Measurements from ENCODE around the gene COPG2. TPM values are rescaled to one million over a fixed set of nuclear protein-coding genes. Genes with fewer than 3 reads are reported as not detected.

COPG2 gene
- total RNA-seq, 1 experiment from 2014 or later: 77.7 TPM

DNA sequence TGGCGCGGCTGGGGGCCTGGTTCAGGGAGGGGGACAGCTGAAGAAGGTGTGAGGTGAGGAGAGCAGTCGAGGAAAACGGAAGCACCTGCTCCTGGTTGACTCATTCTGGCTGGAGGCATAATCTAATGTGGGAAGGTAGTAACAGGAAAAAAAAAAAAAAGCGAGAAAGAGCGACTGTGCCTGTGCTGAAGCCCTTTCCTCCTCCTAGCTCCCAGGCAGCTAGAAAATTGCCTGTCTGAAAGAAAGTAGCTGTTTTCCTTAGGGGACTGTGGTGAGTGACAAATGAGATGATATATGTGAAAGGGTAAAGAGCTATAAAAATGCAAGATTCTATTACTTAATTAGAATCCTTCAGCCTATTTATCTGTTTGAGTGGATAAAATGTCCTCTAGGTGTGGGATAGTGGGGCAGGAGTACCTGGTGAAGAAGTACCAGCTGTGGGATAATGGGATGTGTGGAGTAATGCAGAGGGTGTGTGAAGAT, 181.6 kb downstream of the COPG2 start:
- Histone ChIP-seq H2BK120ac (ENCODE audit: low read depth, low read length, poor library complexity, severe bottlenecking) (no peak overlapping the region), H4K8ac (replicated peaks; ENCODE audit: insufficient read length, low read depth, low read length) (no peak overlapping the region), H4K91ac (ENCODE audit: insufficient read length, low read depth, low read length) (no peak overlapping the region), H2BK20ac (ENCODE audit: low read depth, low read length, poor library complexity, severe bottlenecking) (no peak overlapping the region), H2BK12ac (ENCODE audit: insufficient read length, low read depth, low read length) (no peak overlapping the region), H3K79me2 (ENCODE audit: insufficient read depth, low read length) (peaks cover 3% of the 10 kb centered on the region; the same call in 1 of the 2 replicates), H3K9me3 (ENCODE audit: control insufficient read depth, low read depth, low read length) (no peaks in the 10 kb centered on the region), H3K79me1 (ENCODE audit: insufficient read depth, low read depth, low read length, poor library complexity, severe bottlenecking) (no peaks in the 10 kb centered on the region), H2AFZ (ENCODE audit: low read length) (no peak overlapping the region), H3K4me1 (ENCODE audit: insufficient read depth, low read length) (peaks cover 6% of the 10 kb centered on the region; the same call in 1 of the 2 replicates), H2AK5ac (ENCODE audit: insufficient read length, low read length) (no peak overlapping the region), H3K27ac (ENCODE audit: insufficient read length, low read depth, low read length) (no peak overlapping the region), H3K18ac (ENCODE audit: insufficient read length, low read depth, low read length) (no peak overlapping the region), H3T11ph (ENCODE audit: low read length) (no peak overlapping the region), H3K4me2 (ENCODE audit: insufficient read depth, insufficient read length, low read length) (peak overlapping the region; percentile 64), H4K20me1 (ENCODE audit: control insufficient read depth, insufficient read depth, insufficient read length) (no peaks in the 10 kb centered on the region), H3K23me2 (ENCODE audit: insufficient read length, low read depth, low read length, poor library complexity, severe bottlenecking) (peaks cover 26% of the 10 kb centered on the region), H3K9ac (ENCODE audit: extremely low read depth, insufficient read length, low read length) (peak overlapping the region; percentile 72), H3K56ac (ENCODE audit: insufficient read length, low read depth, low read length) (no peak overlapping the region), H3K23ac (ENCODE audit: insufficient read length, low read depth, low read length) (no peak overlapping the region), H4K5ac (ENCODE audit: insufficient read length, low read depth, low read length) (no peak overlapping the region), H3K4ac (ENCODE audit: low read depth, low read length) (no peak overlapping the region), H2BK5ac (ENCODE audit: insufficient read length, low read length) (no peak overlapping the region), H3K27me3 (ENCODE audit: insufficient read depth, low read length) (no peaks in the 10 kb centered on the region), H2BK15ac (ENCODE audit: low read depth, low read length) (no peak overlapping the region), H3K14ac (ENCODE audit: insufficient read depth, low read length) (peak overlapping the region; percentile 90)
- H3K36me3 Mint-ChIP-seq (ENCODE audit: insufficient read depth in 1 of 3, low read depth in 3 of 3): peaks cover 11 to 28% (median 23%) of the 10 kb centered on the region in 3 experiments
- H3K4me1 Mint-ChIP-seq: peaks cover 28 to 45% of the 10 kb centered on the region in 2 experiments
- peak overlapping the region in 2 of 3 experiments; percentile 16 to 80; a peak in 2 of 7 replicates for H3K27ac Mint-ChIP-seq
- no CpG with 5 or more reads among the region's 6 CpGs for WGBS (ENCODE audit: extremely low coverage, insufficient read length, low lambda C conversion rate)
- peak overlapping the region; percentile 80 to 86 for H3K4me3 Mint-ChIP-seq
- peaks cover 3 to 7% of the 10 kb centered on the region in 2 experiments; a peak in 2 of 5 replicates for H3K9me3 Mint-ChIP-seq
- peaks cover 57% of the 10 kb centered on the region for H3K27me3 Mint-ChIP-seq (ENCODE audit: low read depth)
- DNase-seq: no peak
- TF ChIP-seq, protein P1, sequence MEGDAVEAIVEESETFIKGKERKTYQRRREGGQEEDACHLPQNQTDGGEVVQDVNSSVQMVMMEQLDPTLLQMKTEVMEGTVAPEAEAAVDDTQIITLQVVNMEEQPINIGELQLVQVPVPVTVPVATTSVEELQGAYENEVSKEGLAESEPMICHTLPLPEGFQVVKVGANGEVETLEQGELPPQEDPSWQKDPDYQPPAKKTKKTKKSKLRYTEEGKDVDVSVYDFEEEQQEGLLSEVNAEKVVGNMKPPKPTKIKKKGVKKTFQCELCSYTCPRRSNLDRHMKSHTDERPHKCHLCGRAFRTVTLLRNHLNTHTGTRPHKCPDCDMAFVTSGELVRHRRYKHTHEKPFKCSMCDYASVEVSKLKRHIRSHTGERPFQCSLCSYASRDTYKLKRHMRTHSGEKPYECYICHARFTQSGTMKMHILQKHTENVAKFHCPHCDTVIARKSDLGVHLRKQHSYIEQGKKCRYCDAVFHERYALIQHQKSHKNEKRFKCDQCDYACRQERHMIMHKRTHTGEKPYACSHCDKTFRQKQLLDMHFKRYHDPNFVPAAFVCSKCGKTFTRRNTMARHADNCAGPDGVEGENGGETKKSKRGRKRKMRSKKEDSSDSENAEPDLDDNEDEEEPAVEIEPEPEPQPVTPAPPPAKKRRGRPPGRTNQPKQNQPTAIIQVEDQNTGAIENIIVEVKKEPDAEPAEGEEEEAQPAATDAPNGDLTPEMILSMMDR (conservative IDR thresholded peaks at IDR 0.05): no peak
